Measurements from ENCODE around the gene TSPAN18. TPM values are rescaled to one million over a fixed set of nuclear protein-coding genes. Genes with fewer than 3 reads are reported as not detected.

Gene TSPAN18
- total and polyA plus RNA-seq, 2 of the 8 experiments (the other 6 are each of a cell fraction or from before 2014, with no cell fraction given), result 5.2 to 10.2 TPM

DNA sequence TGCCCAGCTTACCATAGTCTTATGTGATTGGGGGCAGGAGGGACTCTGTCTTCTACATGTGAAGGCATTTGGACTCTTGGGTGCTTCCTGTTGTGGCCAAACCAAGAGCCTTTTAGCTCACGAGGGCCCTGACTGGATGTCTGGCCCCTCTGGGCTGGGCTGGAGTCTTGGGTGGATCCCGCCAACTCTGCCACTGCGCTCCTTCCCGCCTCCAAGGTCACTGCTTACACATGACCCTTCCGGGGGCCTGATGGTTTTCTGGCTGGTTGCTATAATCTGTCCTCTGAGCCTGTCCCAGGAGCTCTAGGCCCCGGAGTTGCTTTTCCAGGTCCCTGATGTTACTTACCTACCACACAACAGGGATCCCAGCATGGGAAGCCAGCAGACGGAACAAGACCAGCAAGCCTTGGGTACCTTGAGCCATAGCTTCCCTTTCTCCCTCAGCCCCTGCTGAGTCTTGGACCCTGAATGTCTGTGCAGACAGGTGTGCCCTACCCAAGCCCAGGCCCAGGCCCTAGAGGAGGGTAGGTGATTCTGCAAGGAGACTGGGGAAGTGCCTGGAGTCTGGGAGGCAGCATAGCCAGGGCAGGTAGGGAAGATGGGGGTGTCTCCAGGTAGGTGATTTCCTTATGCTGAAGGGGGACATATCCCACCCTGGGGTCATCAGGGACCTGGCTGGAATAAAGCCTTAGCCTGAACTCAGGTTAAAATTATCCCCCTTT is 100.3 kb downstream of the TSPAN18 start (continued):
- TF ChIP-seq, protein P1, sequence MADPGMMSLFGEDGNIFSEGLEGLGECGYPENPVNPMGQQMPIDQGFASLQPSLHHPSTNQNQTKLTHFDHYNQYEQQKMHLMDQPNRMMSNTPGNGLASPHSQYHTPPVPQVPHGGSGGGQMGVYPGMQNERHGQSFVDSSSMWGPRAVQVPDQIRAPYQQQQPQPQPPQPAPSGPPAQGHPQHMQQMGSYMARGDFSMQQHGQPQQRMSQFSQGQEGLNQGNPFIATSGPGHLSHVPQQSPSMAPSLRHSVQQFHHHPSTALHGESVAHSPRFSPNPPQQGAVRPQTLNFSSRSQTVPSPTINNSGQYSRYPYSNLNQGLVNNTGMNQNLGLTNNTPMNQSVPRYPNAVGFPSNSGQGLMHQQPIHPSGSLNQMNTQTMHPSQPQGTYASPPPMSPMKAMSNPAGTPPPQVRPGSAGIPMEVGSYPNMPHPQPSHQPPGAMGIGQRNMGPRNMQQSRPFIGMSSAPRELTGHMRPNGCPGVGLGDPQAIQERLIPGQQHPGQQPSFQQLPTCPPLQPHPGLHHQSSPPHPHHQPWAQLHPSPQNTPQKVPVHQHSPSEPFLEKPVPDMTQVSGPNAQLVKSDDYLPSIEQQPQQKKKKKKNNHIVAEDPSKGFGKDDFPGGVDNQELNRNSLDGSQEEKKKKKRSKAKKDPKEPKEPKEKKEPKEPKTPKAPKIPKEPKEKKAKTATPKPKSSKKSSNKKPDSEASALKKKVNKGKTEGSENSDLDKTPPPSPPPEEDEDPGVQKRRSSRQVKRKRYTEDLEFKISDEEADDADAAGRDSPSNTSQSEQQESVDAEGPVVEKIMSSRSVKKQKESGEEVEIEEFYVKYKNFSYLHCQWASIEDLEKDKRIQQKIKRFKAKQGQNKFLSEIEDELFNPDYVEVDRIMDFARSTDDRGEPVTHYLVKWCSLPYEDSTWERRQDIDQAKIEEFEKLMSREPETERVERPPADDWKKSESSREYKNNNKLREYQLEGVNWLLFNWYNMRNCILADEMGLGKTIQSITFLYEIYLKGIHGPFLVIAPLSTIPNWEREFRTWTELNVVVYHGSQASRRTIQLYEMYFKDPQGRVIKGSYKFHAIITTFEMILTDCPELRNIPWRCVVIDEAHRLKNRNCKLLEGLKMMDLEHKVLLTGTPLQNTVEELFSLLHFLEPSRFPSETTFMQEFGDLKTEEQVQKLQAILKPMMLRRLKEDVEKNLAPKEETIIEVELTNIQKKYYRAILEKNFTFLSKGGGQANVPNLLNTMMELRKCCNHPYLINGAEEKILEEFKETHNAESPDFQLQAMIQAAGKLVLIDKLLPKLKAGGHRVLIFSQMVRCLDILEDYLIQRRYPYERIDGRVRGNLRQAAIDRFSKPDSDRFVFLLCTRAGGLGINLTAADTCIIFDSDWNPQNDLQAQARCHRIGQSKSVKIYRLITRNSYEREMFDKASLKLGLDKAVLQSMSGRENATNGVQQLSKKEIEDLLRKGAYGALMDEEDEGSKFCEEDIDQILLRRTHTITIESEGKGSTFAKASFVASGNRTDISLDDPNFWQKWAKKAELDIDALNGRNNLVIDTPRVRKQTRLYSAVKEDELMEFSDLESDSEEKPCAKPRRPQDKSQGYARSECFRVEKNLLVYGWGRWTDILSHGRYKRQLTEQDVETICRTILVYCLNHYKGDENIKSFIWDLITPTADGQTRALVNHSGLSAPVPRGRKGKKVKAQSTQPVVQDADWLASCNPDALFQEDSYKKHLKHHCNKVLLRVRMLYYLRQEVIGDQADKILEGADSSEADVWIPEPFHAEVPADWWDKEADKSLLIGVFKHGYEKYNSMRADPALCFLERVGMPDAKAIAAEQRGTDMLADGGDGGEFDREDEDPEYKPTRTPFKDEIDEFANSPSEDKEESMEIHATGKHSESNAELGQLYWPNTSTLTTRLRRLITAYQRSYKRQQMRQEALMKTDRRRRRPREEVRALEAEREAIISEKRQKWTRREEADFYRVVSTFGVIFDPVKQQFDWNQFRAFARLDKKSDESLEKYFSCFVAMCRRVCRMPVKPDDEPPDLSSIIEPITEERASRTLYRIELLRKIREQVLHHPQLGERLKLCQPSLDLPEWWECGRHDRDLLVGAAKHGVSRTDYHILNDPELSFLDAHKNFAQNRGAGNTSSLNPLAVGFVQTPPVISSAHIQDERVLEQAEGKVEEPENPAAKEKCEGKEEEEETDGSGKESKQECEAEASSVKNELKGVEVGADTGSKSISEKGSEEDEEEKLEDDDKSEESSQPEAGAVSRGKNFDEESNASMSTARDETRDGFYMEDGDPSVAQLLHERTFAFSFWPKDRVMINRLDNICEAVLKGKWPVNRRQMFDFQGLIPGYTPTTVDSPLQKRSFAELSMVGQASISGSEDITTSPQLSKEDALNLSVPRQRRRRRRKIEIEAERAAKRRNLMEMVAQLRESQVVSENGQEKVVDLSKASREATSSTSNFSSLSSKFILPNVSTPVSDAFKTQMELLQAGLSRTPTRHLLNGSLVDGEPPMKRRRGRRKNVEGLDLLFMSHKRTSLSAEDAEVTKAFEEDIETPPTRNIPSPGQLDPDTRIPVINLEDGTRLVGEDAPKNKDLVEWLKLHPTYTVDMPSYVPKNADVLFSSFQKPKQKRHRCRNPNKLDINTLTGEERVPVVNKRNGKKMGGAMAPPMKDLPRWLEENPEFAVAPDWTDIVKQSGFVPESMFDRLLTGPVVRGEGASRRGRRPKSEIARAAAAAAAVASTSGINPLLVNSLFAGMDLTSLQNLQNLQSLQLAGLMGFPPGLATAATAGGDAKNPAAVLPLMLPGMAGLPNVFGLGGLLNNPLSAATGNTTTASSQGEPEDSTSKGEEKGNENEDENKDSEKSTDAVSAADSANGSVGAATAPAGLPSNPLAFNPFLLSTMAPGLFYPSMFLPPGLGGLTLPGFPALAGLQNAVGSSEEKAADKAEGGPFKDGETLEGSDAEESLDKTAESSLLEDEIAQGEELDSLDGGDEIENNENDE (IDR thresholded peaks at IDR 0.05; ENCODE audit: insufficient replicate concordance, low read length), result no peak
